ENCODE data around the gene GPR132. TPM values are rescaled to one million over a fixed set of nuclear protein-coding genes. Genes with fewer than 3 reads are reported as not detected.

GPR132 gene
- total RNA-seq, 6 experiments from 2014 or later, result 0.11 to 0.84 (median 0.39) TPM

GRCh38 chr14:105074601-105075053, 9.4 kb upstream of the GPR132 start:
- Histone ChIP-seq H3K4me3 (no peak overlapping the region), H3K27ac (no peak overlapping the region), H3K36me3 (no peaks in the 10 kb centered on the region), H3K27me3 (no peaks in the 10 kb centered on the region), H3K4me1 (no peaks in the 10 kb centered on the region), H3K9me3 (no peaks in the 10 kb centered on the region)
- peak in 1 of 3 donors; percentile 42 for DNase-seq
- intact Hi-C loops (cut with DNase I), result no loop called here
- WGBS (ENCODE audit: insufficient coverage, low coverage, low lambda C conversion rate, missing lambda C conversion rate), result 40% methylated on average over 1 of the region's 15 CpGs
- ATAC-seq, result no peak
- TF ChIP-seq CTCF (IDR thresholded peaks at IDR 0.05) (no peak), POLR2A (IDR thresholded peaks at IDR 0.05) (no peak)

- ATAC-seq (no peak), DNase-seq (peak in 1 of 3 donors; percentile 46)
- 73% methylated on average over 10 of the region's 18 CpGs for WGBS (ENCODE audit: insufficient coverage, low coverage, low lambda C conversion rate, missing lambda C conversion rate)
- intact Hi-C loops (cut with DNase I), result no loop called here
- Histone ChIP-seq H3K27ac (no peak overlapping the region), H3K4me3 (no peak overlapping the region), H3K9me3 (no peaks in the 10 kb centered on the region), H3K36me3 (no peaks in the 10 kb centered on the region), H3K27me3 (no peaks in the 10 kb centered on the region), H3K4me1 (no peaks in the 10 kb centered on the region)
- TF ChIP-seq POLR2A (IDR thresholded peaks at IDR 0.05) (no peak), CTCF (IDR thresholded peaks at IDR 0.05) (no peak)
Observed at GRCh38 chr14:105073720-105074600, 8.7 kb upstream of the GPR132 start.

GRCh38 chr14:105072892-105073719, 7.9 kb upstream of the GPR132 start:
- H3K4me1 ChIP-seq, result no peaks in the 10 kb centered on the region

More at GRCh38 chr14:105072892-105073719, 7.9 kb upstream of the GPR132 start:
- Histone ChIP-seq H3K9me3 (no peaks in the 10 kb centered on the region), H3K27me3 (no peaks in the 10 kb centered on the region), H3K4me3 (no peak overlapping the region), H3K27ac (no peak overlapping the region), H3K36me3 (no peaks in the 10 kb centered on the region)
- WGBS (ENCODE audit: insufficient coverage, low coverage, low lambda C conversion rate, missing lambda C conversion rate), result 62% methylated on average over 3 of the region's 18 CpGs
- TF ChIP-seq POLR2A (IDR thresholded peaks at IDR 0.05), result no peak
- no peak for TF ChIP-seq CTCF (IDR thresholded peaks at IDR 0.05)
- intact Hi-C loops (cut with DNase I), result no loop called here
- ATAC-seq (no peak), DNase-seq (peak in 1 of 3 donors; percentile 46)
